H9 (cell line): ENCODE measurements around the gene DCUN1D2. TPM values are rescaled to one million over a fixed set of nuclear protein-coding genes. Genes with fewer than 3 reads are reported as not detected.

ENCODE experiments used
- DNase-seq: peaks from one replicate; pipeline ENCODE4 v3.0.0-alpha.2; 2017
- H2AFZ ChIP-seq: one replicate; pipeline ENCODE4 v1.6.1; 2013; ENCODE audit warnings: mild to moderate bottlenecking, low read length, control low read depth, moderate library complexity
- H2AK5ac ChIP-seq: 2 replicates; pipeline ENCODE4 v1.6.1; 2013; ENCODE audit warnings: low read length, control low read depth, mixed read lengths; ENCODE audit not compliant: insufficient read length
- H2BK120ac ChIP-seq: one replicate; pipeline ENCODE4 v1.6.1; 2013; ENCODE audit warnings: low read depth, mild to moderate bottlenecking, low read length, control low read depth, inconsistent platforms; ENCODE audit not compliant: poor library complexity, severe bottlenecking
- H2BK12ac ChIP-seq: 2 replicates; pipeline ENCODE4 v1.6.1; 2013; ENCODE audit warnings: low read length, control low read depth, mixed read lengths, low read depth; ENCODE audit not compliant: insufficient read length
- H2BK15ac ChIP-seq: 2 replicates; pipeline ENCODE4 v1.6.1; 2013; ENCODE audit warnings: low read depth, low read length, control low read depth
- H2BK20ac ChIP-seq: one replicate; pipeline ENCODE4 v1.6.1; 2013; ENCODE audit warnings: low read depth, mild to moderate bottlenecking, low read length, control low read depth, inconsistent platforms; ENCODE audit not compliant: poor library complexity, severe bottlenecking
- H2BK5ac ChIP-seq: 2 replicates; pipeline ENCODE4 v1.6.1; 2013; ENCODE audit warnings: low read length, control low read depth, mixed read lengths; ENCODE audit not compliant: insufficient read length
- H3K14ac ChIP-seq: 2 replicates; pipeline ENCODE4 v1.6.1; 2013; ENCODE audit warnings: low read length, control low read depth; ENCODE audit not compliant: insufficient read depth
- H3K18ac ChIP-seq: 2 replicates; pipeline ENCODE4 v1.6.1; 2013; ENCODE audit warnings: low read depth, mild to moderate bottlenecking, mixed read lengths, low read length, control low read depth; ENCODE audit not compliant: insufficient read length
- H3K23ac ChIP-seq: 2 replicates; pipeline ENCODE4 v1.6.1; 2013; ENCODE audit warnings: low read length, control low read depth, mixed read lengths, low read depth; ENCODE audit not compliant: insufficient read length
- H3K23me2 ChIP-seq: 2 replicates; pipeline ENCODE4 v1.6.1; 2013; ENCODE audit warnings: low read depth, mild to moderate bottlenecking, mixed read lengths, low read length, control low read depth; ENCODE audit not compliant: insufficient read length, poor library complexity, severe bottlenecking
- H3K27ac ChIP-seq: 2 replicates; pipeline ENCODE4 v1.5.1; 2013; ENCODE audit warnings: low read length, control low read depth, mixed read lengths, low read depth; ENCODE audit not compliant: insufficient read length
- H3K27me3 ChIP-seq: 2 replicates; pipeline ENCODE4 v1.6.1; 2013; ENCODE audit warnings: low read length, control low read depth, inconsistent platforms; ENCODE audit not compliant: insufficient read depth
- H3K4ac ChIP-seq: 2 replicates; pipeline ENCODE4 v1.6.1; 2013; ENCODE audit warnings: low read depth, mild to moderate bottlenecking, control low read depth, inconsistent platforms, low read length, moderate library complexity
- H3K4me1 ChIP-seq: 2 replicates; pipeline ENCODE4 v1.6.1; 2013; ENCODE audit warnings: low read length, control low read depth, inconsistent platforms; ENCODE audit not compliant: insufficient read depth
- H3K4me2 ChIP-seq: 2 replicates; pipeline ENCODE4 v1.6.1; 2013; ENCODE audit warnings: low read length, control low read depth, mixed read lengths; ENCODE audit not compliant: insufficient read length, insufficient read depth
- H3K56ac ChIP-seq: 2 replicates; pipeline ENCODE4 v1.6.1; 2013; ENCODE audit warnings: low read depth, mild to moderate bottlenecking, mixed read lengths, low read length, control low read depth; ENCODE audit not compliant: insufficient read length
- H3K79me1 ChIP-seq: 2 replicates; pipeline ENCODE4 v1.6.1; 2013; ENCODE audit warnings: low read depth, mild to moderate bottlenecking, moderate library complexity, low read length, control low read depth, inconsistent platforms; ENCODE audit not compliant: insufficient read depth, poor library complexity, severe bottlenecking
- H3K79me2 ChIP-seq: 2 replicates; pipeline ENCODE4 v1.6.1; 2013; ENCODE audit warnings: low read length, control low read depth, inconsistent platforms; ENCODE audit not compliant: insufficient read depth
- H3K9ac ChIP-seq: 2 replicates; pipeline ENCODE4 v1.6.1; 2013; ENCODE audit warnings: low read length, control low read depth, mixed read lengths; ENCODE audit not compliant: insufficient read length; ENCODE audit errors: extremely low read depth
- H3K9me3 ChIP-seq: one replicate; pipeline ENCODE4 v1.6.1; 2013; ENCODE audit warnings: low read depth, low read length, inconsistent platforms; ENCODE audit not compliant: control insufficient read depth
- H3T11ph ChIP-seq: one replicate; pipeline ENCODE4 v1.6.1; 2013; ENCODE audit warnings: mild to moderate bottlenecking, low read length, control low read depth, inconsistent platforms
- H4K20me1 ChIP-seq: one replicate; pipeline ENCODE4 v1.6.1; 2013; ENCODE audit not compliant: control insufficient read depth, insufficient read length, insufficient read depth
- H4K5ac ChIP-seq: 2 replicates; pipeline ENCODE4 v1.6.1; 2013; ENCODE audit warnings: low read depth, mild to moderate bottlenecking, mixed read lengths, low read length, control low read depth; ENCODE audit not compliant: insufficient read length
- H4K8ac ChIP-seq: replicated peaks from 2 replicates; pipeline ENCODE4 v1.6.1; 2013; ENCODE audit warnings: low read length, control low read depth, mixed read lengths, low read depth; ENCODE audit not compliant: insufficient read length
- H4K91ac ChIP-seq: 2 replicates; pipeline ENCODE4 v1.6.1; 2013; ENCODE audit warnings: low read depth, mild to moderate bottlenecking, moderate library complexity, mixed read lengths, low read length, control low read depth; ENCODE audit not compliant: insufficient read length
- H3K27ac Mint-ChIP-seq, 3 experiments: 2 replicates in 2 of 3; 3 replicates in 1 of 3; pipeline ENCODE4 v1.8.0; 2020 to 2021; ENCODE audit warnings: mixed read lengths in 3 of 3, mild to moderate bottlenecking in 1 of 3, moderate library complexity in 1 of 3
- H3K27me3 Mint-ChIP-seq: 2 replicates; pipeline ENCODE4 v1.8.0; 2021; ENCODE audit warnings: low read depth, mild to moderate bottlenecking, moderate library complexity, mixed read lengths
- H3K36me3 Mint-ChIP-seq, 3 experiments: 2 replicates in 2 of 3; 3 replicates in 1 of 3; pipeline ENCODE4 v1.8.0; 2020 to 2021; ENCODE audit warnings: low read depth in 3 of 3, mixed read lengths in 3 of 3; ENCODE audit not compliant: insufficient read depth in 1 of 3
- H3K4me1 Mint-ChIP-seq, 2 experiments: 2 replicates each; pipeline ENCODE4 v1.8.0; 2020; ENCODE audit warnings: mixed read lengths in 2 of 2
- H3K4me3 Mint-ChIP-seq, 2 experiments: 2 replicates in 1 of 2; 3 replicates in 1 of 2; pipeline ENCODE4 v1.8.0; 2020 to 2021; ENCODE audit warnings: mild to moderate bottlenecking in 2 of 2, mixed read lengths in 2 of 2, moderate library complexity in 1 of 2
- H3K9me3 Mint-ChIP-seq, 2 experiments: 2 replicates in 1 of 2; 3 replicates in 1 of 2; pipeline ENCODE4 v1.8.0; 2020; ENCODE audit warnings: mild to moderate bottlenecking in 2 of 2, mixed read lengths in 2 of 2, moderate library complexity in 1 of 2
- CTCF ChIP-seq: fragments of 200-600 bp; sonication (generic); conservative IDR thresholded peaks from 3 replicates; pipeline ENCODE4 v1.8.0; 2021; ENCODE audit warnings: antibody characterized with exemption, mild to moderate bottlenecking
- WGBS: extraction: QIAGEN DNeasy Blood & Tissue Kit; methylation state at CpG from one replicate; pipeline ENCODE4 v1.1.7; 2013; ENCODE audit warnings: missing lambda C conversion rate, low lambda C conversion rate, mixed read lengths; ENCODE audit not compliant: insufficient read length; ENCODE audit errors: extremely low coverage; 5-methylcytosine and 5-hydroxymethylcytosine counted together
- total RNA-seq: library from RNA; stranded (reverse); gene quantifications from 2 replicates; pipeline ENCODE4 v1.2.1, GENCODE V29; 2021

The DCUN1D2 gene
- total RNA-seq, 1 experiment from 2014 or later: 36.8 TPM

- no peaks in the 10 kb centered on the region for H4K20me1 ChIP-seq
- WGBS: no CpG with 5 or more reads among the region's 15 CpGs
- Mint-ChIP-seq H3K27me3 (peaks cover 2% of the 10 kb centered on the region), H3K27ac (peak overlapping the region in 1 of 3 experiments; percentile 26; a peak in 1 of 7 replicates), H3K36me3 (no peaks in the 10 kb centered on the region; a peak in 1 of 7 replicates), H3K9me3 (no peaks in the 10 kb centered on the region), H3K4me1 (0 out of 4 replicates have a peak, but pooled peaks cover 0 to 7% of the 10 kb centered on the region in 2 experiments), H3K4me3 (no peak overlapping the region)
- H2AFZ ChIP-seq: no peak overlapping the region
- TF ChIP-seq CTCF: no peak
- H2BK15ac ChIP-seq: no peak overlapping the region
- H3K4me1 ChIP-seq: no peaks in the 10 kb centered on the region
- no peak overlapping the region for H3K14ac ChIP-seq
- H4K8ac ChIP-seq: no peak overlapping the region
- no peak overlapping the region for H3K9ac ChIP-seq
- no peak overlapping the region for H3K4me2 ChIP-seq
- H3K79me1 ChIP-seq: no peaks in the 10 kb centered on the region
- H3K23ac ChIP-seq: no peak overlapping the region
- H2AK5ac ChIP-seq: no peak overlapping the region
- H4K91ac ChIP-seq: no peak overlapping the region
- no peaks in the 10 kb centered on the region for H3K23me2 ChIP-seq
- H3T11ph ChIP-seq: no peak overlapping the region
- no peak overlapping the region for H2BK120ac ChIP-seq
- no peak overlapping the region for H2BK5ac ChIP-seq
- H4K5ac ChIP-seq: no peak overlapping the region
- DNase-seq: no peak
- no peak overlapping the region for H3K56ac ChIP-seq
- no peak overlapping the region for H2BK12ac ChIP-seq
- H2BK20ac ChIP-seq: no peak overlapping the region
- no peak overlapping the region for H3K18ac ChIP-seq
- no peak overlapping the region for H3K27ac ChIP-seq
- H3K4ac ChIP-seq: no peak overlapping the region
- H3K79me2 ChIP-seq: no peaks in the 10 kb centered on the region
- H3K9me3 ChIP-seq: no peaks in the 10 kb centered on the region
- H3K27me3 ChIP-seq: no peaks in the 10 kb centered on the region
These were observed 68.7 kb downstream of the DCUN1D2 start for GRCh38 chr13:113421673-113422270.
